Measurements from ENCODE around the gene FKRP. TPM values are rescaled to one million over a fixed set of nuclear protein-coding genes. Genes with fewer than 3 reads are reported as not detected.
"Not testable (repeated sequence)": the region's sequence is repeated elsewhere in the genome, so short reads cannot be mapped to it uniquely, and the experiment has no call there.

Gene FKRP
- total RNA-seq (2014; rRNA removed; shearing (Covaris generic); ENCODE audit: low replicate concordance): 6.5 and 18.0 TPM in 2 replicates

GRCh38 chr19:46745521-46746280 lies at the start of gene FKRP:
Gene FKRP (plus strand): TSS chr19:46746057. CDS start chr19:46755451, 9,394 bp downstream.
- DNase-seq: peak; percentile 37
- Histone ChIP-seq H3K27me3 (no peaks in the 10 kb centered on the region), H3K4me3 (peak within 1 kb of the TSS; percentile 81), H3K36me3 (peaks cover 39% of the 10 kb centered on the region), H3K9me3 (no peaks in the 10 kb centered on the region)

GRCh38 chr19:46696866-46697203 lies 49.0 kb upstream of the FKRP start:
- Histone ChIP-seq H3K36me3 (peaks cover 83% of the 10 kb centered on the region), H3K9me3 (peaks cover 2% of the 10 kb centered on the region; the same call in 1 of the 2 replicates), H3K27me3 (no peaks in the 10 kb centered on the region), H3K4me3 (no peak overlapping the region)
- DNase-seq: no peak

- DNase-seq: no peak
- Histone ChIP-seq H3K36me3 (peaks cover 83% of the 10 kb centered on the region), H3K4me3 (no peak overlapping the region), H3K27me3 (no peaks in the 10 kb centered on the region), H3K9me3 (no peaks in the 10 kb centered on the region)
Measured at GRCh38 chr19:46697204-46697960, 48.5 kb upstream of the FKRP start.

GRCh38 chr19:46698395-46699321 lies 47.2 kb upstream of the FKRP start:
- no peak for DNase-seq
- no peak overlapping the region for H3K4me3 ChIP-seq
- H3K9me3 ChIP-seq: no peaks in the 10 kb centered on the region
- peaks cover 78% of the 10 kb centered on the region for H3K36me3 ChIP-seq
- no peaks in the 10 kb centered on the region for H3K27me3 ChIP-seq

GRCh38 chr19:46700704-46701103 lies 45.2 kb upstream of the FKRP start:
- Histone ChIP-seq H3K9me3 (no peaks in the 10 kb centered on the region), H3K27me3 (no peaks in the 10 kb centered on the region), H3K36me3 (peaks cover 75% of the 10 kb centered on the region), H3K4me3 (no peak overlapping the region)
- no peak for DNase-seq

GRCh38 chr19:46704379-46705076 lies 41.3 kb upstream of the FKRP start:
- Histone ChIP-seq H3K4me3 (no peak overlapping the region), H3K27me3 (no peaks in the 10 kb centered on the region), H3K9me3 (no peaks in the 10 kb centered on the region), H3K36me3 (peaks cover 70% of the 10 kb centered on the region)
- DNase-seq: no peak

- no peak for DNase-seq
- no peaks in the 10 kb centered on the region for H3K27me3 ChIP-seq
- H3K36me3 ChIP-seq: peaks cover 39% of the 10 kb centered on the region
- H3K9me3 ChIP-seq: no peaks in the 10 kb centered on the region
- no peak overlapping the region for H3K4me3 ChIP-seq
Measured at GRCh38 chr19:46710687-46711086, 35.2 kb upstream of the FKRP start.

GRCh38 chr19:46712768-46713338 lies 33.0 kb upstream of the FKRP start:
- not testable (repeated sequence) for H3K9me3 ChIP-seq, H3K27me3 ChIP-seq, DNase-seq

GRCh38 chr19:46713781-46714443 lies 31.9 kb upstream of the FKRP start:
- Histone ChIP-seq H3K4me3 (peak overlapping the region; percentile 82), H3K9me3 (no peaks in the 10 kb centered on the region), H3K27me3 (no peaks in the 10 kb centered on the region), H3K36me3 (peaks cover 21% of the 10 kb centered on the region)
- DNase-seq: peak; percentile 95

More at GRCh38 chr19:46712768-46713338, 33.0 kb upstream of the FKRP start:
- not testable (repeated sequence) for H3K4me3 ChIP-seq
- peaks cover 26% of the 10 kb centered on the region for H3K36me3 ChIP-seq

- no peak for DNase-seq
- H3K4me3 ChIP-seq: peak overlapping the region; percentile 82
- H3K27me3 ChIP-seq: no peaks in the 10 kb centered on the region
- H3K9me3 ChIP-seq: no peaks in the 10 kb centered on the region
- peaks cover 14% of the 10 kb centered on the region for H3K36me3 ChIP-seq
Measured at GRCh38 chr19:46714444-46715106, 31.3 kb upstream of the FKRP start.

- DNase-seq: no peak
- Histone ChIP-seq H3K9me3 (no peaks in the 10 kb centered on the region), H3K27me3 (no peaks in the 10 kb centered on the region), H3K4me3 (peak overlapping the region; percentile 82), H3K36me3 (peaks cover 18% of the 10 kb centered on the region)
Measured at GRCh38 chr19:46715620-46715974, 30.3 kb upstream of the FKRP start.

- DNase-seq: peak; percentile 31
- no peaks in the 10 kb centered on the region for H3K27me3 ChIP-seq
- H3K9me3 ChIP-seq: no peaks in the 10 kb centered on the region
- H3K36me3 ChIP-seq: peaks cover 20% of the 10 kb centered on the region
- H3K4me3 ChIP-seq: peak overlapping the region; percentile 82
Measured at GRCh38 chr19:46715975-46716671, 29.7 kb upstream of the FKRP start.

GRCh38 chr19:46716672-46717033 lies 29.2 kb upstream of the FKRP start:
- no peak for DNase-seq
- peak overlapping the region; percentile 82 for H3K4me3 ChIP-seq
- no peaks in the 10 kb centered on the region for H3K9me3 ChIP-seq
- H3K27me3 ChIP-seq: no peaks in the 10 kb centered on the region
- H3K36me3 ChIP-seq: peaks cover 20% of the 10 kb centered on the region

- Histone ChIP-seq H3K4me3 (peak within 1 kb of the TSS; percentile 82), H3K9me3 (no peaks in the 10 kb centered on the region), H3K27me3 (no peaks in the 10 kb centered on the region), H3K36me3 (peaks cover 25% of the 10 kb centered on the region)
- DNase-seq: peak; percentile 90
Measured at GRCh38 chr19:46717034-46717715, 28.7 kb upstream of the FKRP start, which contains the start of gene PRKD2. Gene PRKD2 (minus strand): TSS chr19:46717114. CDS start chr19:46716370, 744 bp downstream.
